H9 (cell line): Measurements from ENCODE around the gene LRCH4. TPM values are rescaled to one million over a fixed set of nuclear protein-coding genes. Genes with fewer than 3 reads are reported as not detected.

Source experiments
- DNase-seq: peaks from one replicate; pipeline ENCODE4 v3.0.0-alpha.2; 2017
- H2AFZ ChIP-seq: one replicate; pipeline ENCODE4 v1.6.1; 2013; ENCODE audit warnings: mild to moderate bottlenecking, low read length, control low read depth, moderate library complexity
- H2AK5ac ChIP-seq: 2 replicates; pipeline ENCODE4 v1.6.1; 2013; ENCODE audit warnings: low read length, control low read depth, mixed read lengths; ENCODE audit not compliant: insufficient read length
- H2BK120ac ChIP-seq: one replicate; pipeline ENCODE4 v1.6.1; 2013; ENCODE audit warnings: low read depth, mild to moderate bottlenecking, low read length, control low read depth, inconsistent platforms; ENCODE audit not compliant: poor library complexity, severe bottlenecking
- H2BK12ac ChIP-seq: 2 replicates; pipeline ENCODE4 v1.6.1; 2013; ENCODE audit warnings: low read length, control low read depth, mixed read lengths, low read depth; ENCODE audit not compliant: insufficient read length
- H2BK15ac ChIP-seq: 2 replicates; pipeline ENCODE4 v1.6.1; 2013; ENCODE audit warnings: low read depth, low read length, control low read depth
- H2BK20ac ChIP-seq: one replicate; pipeline ENCODE4 v1.6.1; 2013; ENCODE audit warnings: low read depth, mild to moderate bottlenecking, low read length, control low read depth, inconsistent platforms; ENCODE audit not compliant: poor library complexity, severe bottlenecking
- H2BK5ac ChIP-seq: 2 replicates; pipeline ENCODE4 v1.6.1; 2013; ENCODE audit warnings: low read length, control low read depth, mixed read lengths; ENCODE audit not compliant: insufficient read length
- H3K14ac ChIP-seq: 2 replicates; pipeline ENCODE4 v1.6.1; 2013; ENCODE audit warnings: low read length, control low read depth; ENCODE audit not compliant: insufficient read depth
- H3K18ac ChIP-seq: 2 replicates; pipeline ENCODE4 v1.6.1; 2013; ENCODE audit warnings: low read depth, mild to moderate bottlenecking, mixed read lengths, low read length, control low read depth; ENCODE audit not compliant: insufficient read length
- H3K23ac ChIP-seq: 2 replicates; pipeline ENCODE4 v1.6.1; 2013; ENCODE audit warnings: low read length, control low read depth, mixed read lengths, low read depth; ENCODE audit not compliant: insufficient read length
- H3K23me2 ChIP-seq: 2 replicates; pipeline ENCODE4 v1.6.1; 2013; ENCODE audit warnings: low read depth, mild to moderate bottlenecking, mixed read lengths, low read length, control low read depth; ENCODE audit not compliant: insufficient read length, poor library complexity, severe bottlenecking
- H3K27ac ChIP-seq: 2 replicates; pipeline ENCODE4 v1.5.1; 2013; ENCODE audit warnings: low read length, control low read depth, mixed read lengths, low read depth; ENCODE audit not compliant: insufficient read length
- H3K27me3 ChIP-seq: 2 replicates; pipeline ENCODE4 v1.6.1; 2013; ENCODE audit warnings: low read length, control low read depth, inconsistent platforms; ENCODE audit not compliant: insufficient read depth
- H3K4ac ChIP-seq: 2 replicates; pipeline ENCODE4 v1.6.1; 2013; ENCODE audit warnings: low read depth, mild to moderate bottlenecking, control low read depth, inconsistent platforms, low read length, moderate library complexity
- H3K4me1 ChIP-seq: 2 replicates; pipeline ENCODE4 v1.6.1; 2013; ENCODE audit warnings: low read length, control low read depth, inconsistent platforms; ENCODE audit not compliant: insufficient read depth
- H3K4me2 ChIP-seq: 2 replicates; pipeline ENCODE4 v1.6.1; 2013; ENCODE audit warnings: low read length, control low read depth, mixed read lengths; ENCODE audit not compliant: insufficient read length, insufficient read depth
- H3K56ac ChIP-seq: 2 replicates; pipeline ENCODE4 v1.6.1; 2013; ENCODE audit warnings: low read depth, mild to moderate bottlenecking, mixed read lengths, low read length, control low read depth; ENCODE audit not compliant: insufficient read length
- H3K79me1 ChIP-seq: 2 replicates; pipeline ENCODE4 v1.6.1; 2013; ENCODE audit warnings: low read depth, mild to moderate bottlenecking, moderate library complexity, low read length, control low read depth, inconsistent platforms; ENCODE audit not compliant: insufficient read depth, poor library complexity, severe bottlenecking
- H3K79me2 ChIP-seq: 2 replicates; pipeline ENCODE4 v1.6.1; 2013; ENCODE audit warnings: low read length, control low read depth, inconsistent platforms; ENCODE audit not compliant: insufficient read depth
- H3K9ac ChIP-seq: 2 replicates; pipeline ENCODE4 v1.6.1; 2013; ENCODE audit warnings: low read length, control low read depth, mixed read lengths; ENCODE audit not compliant: insufficient read length; ENCODE audit errors: extremely low read depth
- H3K9me3 ChIP-seq: one replicate; pipeline ENCODE4 v1.6.1; 2013; ENCODE audit warnings: low read depth, low read length, inconsistent platforms; ENCODE audit not compliant: control insufficient read depth
- H3T11ph ChIP-seq: one replicate; pipeline ENCODE4 v1.6.1; 2013; ENCODE audit warnings: mild to moderate bottlenecking, low read length, control low read depth, inconsistent platforms
- H4K20me1 ChIP-seq: one replicate; pipeline ENCODE4 v1.6.1; 2013; ENCODE audit not compliant: control insufficient read depth, insufficient read length, insufficient read depth
- H4K5ac ChIP-seq: 2 replicates; pipeline ENCODE4 v1.6.1; 2013; ENCODE audit warnings: low read depth, mild to moderate bottlenecking, mixed read lengths, low read length, control low read depth; ENCODE audit not compliant: insufficient read length
- H4K8ac ChIP-seq: replicated peaks from 2 replicates; pipeline ENCODE4 v1.6.1; 2013; ENCODE audit warnings: low read length, control low read depth, mixed read lengths, low read depth; ENCODE audit not compliant: insufficient read length
- H4K91ac ChIP-seq: 2 replicates; pipeline ENCODE4 v1.6.1; 2013; ENCODE audit warnings: low read depth, mild to moderate bottlenecking, moderate library complexity, mixed read lengths, low read length, control low read depth; ENCODE audit not compliant: insufficient read length
- H3K27ac Mint-ChIP-seq, 3 experiments: 2 replicates in 2 of 3; 3 replicates in 1 of 3; pipeline ENCODE4 v1.8.0; 2020 to 2021; ENCODE audit warnings: mixed read lengths in 3 of 3, mild to moderate bottlenecking in 1 of 3, moderate library complexity in 1 of 3
- H3K27me3 Mint-ChIP-seq: 2 replicates; pipeline ENCODE4 v1.8.0; 2021; ENCODE audit warnings: low read depth, mild to moderate bottlenecking, moderate library complexity, mixed read lengths
- H3K36me3 Mint-ChIP-seq, 3 experiments: 2 replicates in 2 of 3; 3 replicates in 1 of 3; pipeline ENCODE4 v1.8.0; 2020 to 2021; ENCODE audit warnings: low read depth in 3 of 3, mixed read lengths in 3 of 3; ENCODE audit not compliant: insufficient read depth in 1 of 3
- H3K4me1 Mint-ChIP-seq, 2 experiments: 2 replicates each; pipeline ENCODE4 v1.8.0; 2020; ENCODE audit warnings: mixed read lengths in 2 of 2
- H3K4me3 Mint-ChIP-seq, 2 experiments: 2 replicates in 1 of 2; 3 replicates in 1 of 2; pipeline ENCODE4 v1.8.0; 2020 to 2021; ENCODE audit warnings: mild to moderate bottlenecking in 2 of 2, mixed read lengths in 2 of 2, moderate library complexity in 1 of 2
- H3K9me3 Mint-ChIP-seq, 2 experiments: 2 replicates in 1 of 2; 3 replicates in 1 of 2; pipeline ENCODE4 v1.8.0; 2020; ENCODE audit warnings: mild to moderate bottlenecking in 2 of 2, mixed read lengths in 2 of 2, moderate library complexity in 1 of 2
- CTCF ChIP-seq: fragments of 200-600 bp; sonication (generic); conservative IDR thresholded peaks from 3 replicates; pipeline ENCODE4 v1.8.0; 2021; ENCODE audit warnings: antibody characterized with exemption, mild to moderate bottlenecking
- WGBS: extraction: QIAGEN DNeasy Blood & Tissue Kit; methylation state at CpG from one replicate; pipeline ENCODE4 v1.1.7; 2013; ENCODE audit warnings: missing lambda C conversion rate, low lambda C conversion rate, mixed read lengths; ENCODE audit not compliant: insufficient read length; ENCODE audit errors: extremely low coverage; 5-methylcytosine and 5-hydroxymethylcytosine counted together
- total RNA-seq: library from RNA; stranded (reverse); gene quantifications from 2 replicates; pipeline ENCODE4 v1.2.1, GENCODE V29; 2021

The LRCH4 gene
- total RNA-seq, 1 experiment from 2014 or later, result 39.1 TPM

GRCh38 chr7:100559127-100559526, 26.8 kb downstream of the LRCH4 start:
- no peak overlapping the region for H3K23ac ChIP-seq
- H3K79me2 ChIP-seq, result no peaks in the 10 kb centered on the region
- no peaks in the 10 kb centered on the region for H3K27me3 ChIP-seq
- no peaks in the 10 kb centered on the region for H4K20me1 ChIP-seq
- no peak overlapping the region for H3K14ac ChIP-seq
- WGBS, result no CpG with 5 or more reads among the region's 4 CpGs
- H3K4ac ChIP-seq, result no peak overlapping the region
- H4K5ac ChIP-seq, result no peak overlapping the region
- H4K8ac ChIP-seq, result no peak overlapping the region
- H3K18ac ChIP-seq, result no peak overlapping the region
- no peak overlapping the region for H2BK15ac ChIP-seq
- Mint-ChIP-seq H3K4me1 (peaks cover 4 to 5% of the 10 kb centered on the region in 2 experiments), H3K27ac (peak overlapping the region in 1 of 3 experiments; percentile 70; a peak in 3 of 7 replicates), H3K27me3 (no peaks in the 10 kb centered on the region), H3K4me3 (no peak overlapping the region), H3K9me3 (no peaks in the 10 kb centered on the region), H3K36me3 (peaks cover 0 to 26% (median 19%) of the 10 kb centered on the region in 3 experiments; a peak in 5 of 7 replicates)
- no peak overlapping the region for H3K4me2 ChIP-seq
- no peak overlapping the region for H3K27ac ChIP-seq
- no peak overlapping the region for H2AK5ac ChIP-seq
- no peak for DNase-seq
- H3K23me2 ChIP-seq, result no peaks in the 10 kb centered on the region
- no peak overlapping the region for H4K91ac ChIP-seq
- H3K79me1 ChIP-seq, result no peaks in the 10 kb centered on the region
- H2AFZ ChIP-seq, result no peak overlapping the region
- no peak overlapping the region for H2BK12ac ChIP-seq
- no peaks in the 10 kb centered on the region for H3K4me1 ChIP-seq
- H3K56ac ChIP-seq, result no peak overlapping the region
- no peak overlapping the region for H2BK20ac ChIP-seq
- H2BK5ac ChIP-seq, result no peak overlapping the region
- H3K9ac ChIP-seq, result no peak overlapping the region
- no peak overlapping the region for H2BK120ac ChIP-seq
- no peaks in the 10 kb centered on the region for H3K9me3 ChIP-seq
- no peak overlapping the region for H3T11ph ChIP-seq
- no peak for TF ChIP-seq CTCF
